Activated T-helper 1 cell treated with anti-CD3 and anti-CD28 coated beads, Interleukin-12 subunit alpha, Interleukin-12 subunit beta, Interleukin-2, Interleukin-4 antibody, amounts not matched to agents 30 ng/mL and 10 ng/mL and 1 ng/mL, durations not matched to agents 14 hours and 24 hours and 36 hours (primary cell): ENCODE measurements around the gene IL22RA2. TPM values are rescaled to one million over a fixed set of nuclear protein-coding genes. Genes with fewer than 3 reads are reported as not detected.
"Not testable (repeated sequence)": the region's sequence is repeated elsewhere in the genome, so short reads cannot be mapped to it uniquely, and the experiment has no call there.

Source experiments
- DNase-seq: peaks from one replicate; pipeline ENCODE4 v3.0.0; 2021; ENCODE audit warnings: low spot score
- H3K27ac Mint-ChIP-seq: one replicate; pipeline ENCODE4 v1.8.0; 2021; ENCODE audit warnings: mild to moderate bottlenecking, mixed read lengths
- H3K27me3 Mint-ChIP-seq: one replicate; pipeline ENCODE4 v1.8.0; 2022; ENCODE audit warnings: mild to moderate bottlenecking, moderate library complexity, mixed read lengths; ENCODE audit not compliant: insufficient read depth
- H3K36me3 Mint-ChIP-seq: one replicate; pipeline ENCODE4 v1.8.0; 2021; ENCODE audit warnings: low read depth, mixed read lengths
- H3K4me1 Mint-ChIP-seq: one replicate; pipeline ENCODE4 v1.8.0; 2021; ENCODE audit warnings: low read depth, mixed read lengths
- H3K4me3 Mint-ChIP-seq: one replicate; pipeline ENCODE4 v1.8.0; 2021; ENCODE audit warnings: mild to moderate bottlenecking, moderate library complexity, mixed read lengths
- H3K9me3 Mint-ChIP-seq: one replicate; pipeline ENCODE4 v1.8.0; 2021; ENCODE audit warnings: mixed read lengths
- intact Hi-C: fragments of 100-400 bp; cut with micrococcal nuclease; formaldehyde crosslinking; loops from one replicate; pipeline ENCODE4 v1.15.1; 2024
- total RNA-seq: library from RNA; stranded (reverse); gene quantifications from 2 replicates; pipeline ENCODE4 v1.2.3, GENCODE V29; 2022

IL22RA2 gene, protein sequence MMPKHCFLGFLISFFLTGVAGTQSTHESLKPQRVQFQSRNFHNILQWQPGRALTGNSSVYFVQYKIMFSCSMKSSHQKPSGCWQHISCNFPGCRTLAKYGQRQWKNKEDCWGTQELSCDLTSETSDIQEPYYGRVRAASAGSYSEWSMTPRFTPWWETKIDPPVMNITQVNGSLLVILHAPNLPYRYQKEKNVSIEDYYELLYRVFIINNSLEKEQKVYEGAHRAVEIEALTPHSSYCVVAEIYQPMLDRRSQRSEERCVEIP
- not detected in 2 replicates for total RNA-seq

DNA sequence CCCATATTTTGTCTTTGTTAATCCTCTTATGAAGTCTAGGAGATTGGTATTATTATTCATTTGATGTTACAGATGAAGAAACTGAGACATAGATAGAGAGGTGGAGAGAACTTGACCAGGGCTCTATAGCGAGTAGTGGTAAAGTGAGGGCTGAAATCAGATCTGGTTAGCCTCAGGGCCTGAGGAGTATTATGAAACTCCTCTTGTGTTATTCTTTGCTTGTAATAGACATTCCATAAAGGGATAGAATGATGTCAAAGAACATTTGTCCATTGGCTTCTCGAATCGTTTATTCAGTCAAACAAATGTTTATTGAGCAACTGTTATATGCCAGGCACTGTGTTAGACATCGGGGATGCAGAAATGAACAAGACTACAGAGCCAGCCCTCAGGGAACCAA, at the start of gene IL22RA2:
IL22RA2 (minus strand) TSS at position 144 of the 400 bp plus-strand sequence. CDS start 11,895 bp downstream, outside the sequence.
- H3K27ac Mint-ChIP-seq: no peak within 1 kb of the TSS
- H3K4me3 Mint-ChIP-seq: no peak within 1 kb of the TSS
- peaks cover 10% of the 10 kb centered on the region for H3K36me3 Mint-ChIP-seq
- DNase-seq: no peak
- peaks cover 12% of the 10 kb centered on the region for H3K4me1 Mint-ChIP-seq
- peaks cover 18% of the 10 kb centered on the region for H3K9me3 Mint-ChIP-seq
- H3K27me3 Mint-ChIP-seq: peaks cover 7% of the 10 kb centered on the region
- intact Hi-C loops: no loop called here

DNA sequence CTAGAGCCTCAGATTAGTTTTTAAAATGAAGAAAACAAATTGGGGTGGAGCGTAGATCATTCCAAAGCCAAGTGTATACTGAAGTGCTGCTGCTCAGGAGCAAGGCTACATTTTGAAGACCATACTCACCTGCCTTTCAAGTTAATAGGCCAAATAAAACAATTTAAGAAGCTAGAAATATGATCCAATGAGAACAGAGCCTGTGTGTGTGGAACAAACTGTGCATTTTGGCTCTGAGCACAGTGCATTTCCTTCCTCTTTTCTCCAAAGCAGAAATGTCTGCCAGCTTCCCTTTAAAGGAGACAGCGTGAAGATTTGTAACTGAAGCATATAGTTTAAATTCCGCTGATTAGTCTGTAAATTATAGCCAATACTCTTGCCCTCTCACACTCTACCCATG, 48.9 kb upstream of the IL22RA2 start:
- peaks cover 6% of the 10 kb centered on the region for H3K27me3 Mint-ChIP-seq
- peaks cover 15% of the 10 kb centered on the region for H3K36me3 Mint-ChIP-seq
- intact Hi-C loops: loop anchor here (10.0 kb wide), 1 partner anchor 882 kb away; the partner anchor contains the start of gene PERP
- H3K4me3 Mint-ChIP-seq: no peak overlapping the region
- H3K4me1 Mint-ChIP-seq: peaks cover 58% of the 10 kb centered on the region
- no peak overlapping the region for H3K27ac Mint-ChIP-seq
- DNase-seq: no peak
- peaks cover 7% of the 10 kb centered on the region for H3K9me3 Mint-ChIP-seq

DNA sequence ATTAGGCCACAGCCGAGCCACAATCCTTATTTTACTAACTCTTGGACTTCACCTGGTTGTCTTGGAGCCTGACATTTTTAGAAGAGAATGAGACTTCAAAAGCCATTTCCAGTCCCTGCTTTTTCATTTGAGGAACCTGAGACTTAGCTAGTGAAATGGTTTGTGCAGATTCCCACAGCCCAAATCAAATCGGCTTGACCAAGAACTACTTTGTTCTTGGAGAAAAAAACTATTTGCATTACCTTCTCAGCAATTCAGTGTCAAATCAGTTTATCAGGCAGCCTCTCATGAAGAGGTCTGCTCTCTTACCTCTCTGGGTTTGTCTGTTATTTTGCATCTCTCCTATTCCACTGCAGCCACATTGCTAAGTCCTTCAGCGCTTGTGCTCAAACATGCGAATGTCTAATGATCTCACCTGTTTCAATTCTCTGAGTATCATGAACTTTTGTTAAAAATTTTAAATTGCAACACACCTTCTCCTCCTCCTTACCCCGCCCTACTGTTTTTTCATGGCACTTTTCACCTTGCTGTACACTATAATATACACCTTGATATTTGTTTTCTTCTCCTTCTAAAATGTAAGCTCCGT, 46.3 kb upstream of the IL22RA2 start:
- intact Hi-C loops: loop anchor here (1.0 to 10.0 kb wide), 14 partner anchors 8 to 1555 kb away; partner anchors contain the start of genes CCDC28A, PERP and PEX7
- H3K27ac Mint-ChIP-seq: peak overlapping the region; percentile 88
- peaks cover 10% of the 10 kb centered on the region for H3K36me3 Mint-ChIP-seq
- H3K4me3 Mint-ChIP-seq: peak overlapping the region; percentile 100
- H3K9me3 Mint-ChIP-seq: peaks cover 7% of the 10 kb centered on the region
- no peak for DNase-seq
- H3K4me1 Mint-ChIP-seq: peaks cover 62% of the 10 kb centered on the region
- H3K27me3 Mint-ChIP-seq: peaks cover 4% of the 10 kb centered on the region

DNA sequence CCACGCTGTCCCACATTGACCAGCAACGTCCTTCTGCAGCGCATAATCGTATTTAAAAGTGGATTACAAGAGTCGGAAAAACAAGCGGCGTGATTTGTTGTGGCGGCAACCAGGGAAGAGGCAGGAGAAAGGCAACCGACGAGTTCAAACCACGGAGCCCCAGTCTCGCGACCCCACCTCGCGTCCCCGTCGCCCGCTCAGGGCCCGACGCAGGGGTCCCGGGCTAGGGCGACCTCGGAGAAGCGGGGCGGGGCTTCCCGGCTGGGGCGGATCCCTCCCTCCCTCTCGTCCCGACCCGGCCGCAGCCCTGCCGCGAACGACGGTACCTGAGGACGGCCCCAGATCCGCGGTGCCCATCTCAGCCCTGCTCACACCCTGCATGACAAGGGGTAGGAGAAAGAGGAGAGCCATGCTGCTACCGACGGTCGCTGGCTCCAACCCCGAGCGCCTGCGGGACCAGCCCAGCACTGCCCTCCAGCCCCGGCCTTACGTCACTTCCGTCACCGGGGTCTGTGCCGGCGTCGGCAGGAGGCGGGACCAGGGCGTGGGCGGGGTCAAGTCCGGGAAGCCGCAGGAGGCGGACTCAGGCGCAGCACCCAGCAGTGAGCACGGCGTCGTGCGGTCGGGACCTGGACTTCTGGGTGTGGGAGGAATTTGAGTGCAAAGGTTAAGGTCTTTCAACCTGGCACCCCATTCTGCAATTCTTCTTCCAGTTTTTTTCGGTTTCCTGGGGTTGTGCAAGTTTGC, 45.6 kb upstream of the IL22RA2 start, which contains the start of gene IFNGR1:
IFNGR1 (minus strand) TSS at position 469 of the 747 bp plus-strand sequence; CDS start at position 411, 58 bp downstream.
- peaks cover 56% of the 10 kb centered on the region for H3K4me1 Mint-ChIP-seq
- peaks cover 4% of the 10 kb centered on the region for H3K27me3 Mint-ChIP-seq
- peaks cover 15% of the 10 kb centered on the region for H3K36me3 Mint-ChIP-seq
- H3K4me3 Mint-ChIP-seq: peak within 1 kb of the TSS; percentile 100
- peak; percentile 94 for DNase-seq
- peaks cover 7% of the 10 kb centered on the region for H3K9me3 Mint-ChIP-seq
- intact Hi-C loops: loop anchor here (1.0 to 10.0 kb wide), 15 partner anchors 8 to 1556 kb away; partner anchors contain the start of genes CCDC28A and PEX7
- H3K27ac Mint-ChIP-seq: peak within 1 kb of the TSS; percentile 100

DNA sequence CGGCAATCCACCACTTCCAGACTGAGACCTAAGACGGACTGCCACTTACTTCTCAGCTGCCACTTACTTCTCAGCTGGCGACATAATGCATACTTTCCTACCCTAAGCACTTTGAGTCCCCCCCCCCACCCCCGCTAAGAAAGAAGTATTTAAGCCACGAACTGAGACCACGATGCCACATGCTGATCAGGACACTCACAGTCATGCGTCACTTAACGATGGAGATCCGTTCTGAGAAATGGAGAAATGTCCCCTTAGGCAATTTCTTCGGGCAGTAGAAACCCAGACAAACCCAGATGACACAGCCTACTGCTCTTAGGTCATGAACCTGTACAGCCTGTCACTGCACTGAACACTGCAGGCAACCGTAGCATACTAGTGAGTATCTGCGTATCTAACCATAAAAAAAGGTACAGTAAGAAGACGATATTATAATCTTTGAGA, 45.1 kb upstream of the IL22RA2 start:
- peaks cover 55% of the 10 kb centered on the region for H3K4me1 Mint-ChIP-seq
- peaks cover 3% of the 10 kb centered on the region for H3K9me3 Mint-ChIP-seq
- intact Hi-C loops: loop anchor here (1.0 to 10.0 kb wide), 13 partner anchors 16 to 1556 kb away; partner anchors contain the start of genes CCDC28A and PEX7
- peak; percentile 33 for DNase-seq
- peak overlapping the region; percentile 100 for H3K4me3 Mint-ChIP-seq
- H3K27me3 Mint-ChIP-seq: peaks cover 4% of the 10 kb centered on the region
- H3K27ac Mint-ChIP-seq: peak overlapping the region; percentile 100
- H3K36me3 Mint-ChIP-seq: peaks cover 15% of the 10 kb centered on the region

DNA sequence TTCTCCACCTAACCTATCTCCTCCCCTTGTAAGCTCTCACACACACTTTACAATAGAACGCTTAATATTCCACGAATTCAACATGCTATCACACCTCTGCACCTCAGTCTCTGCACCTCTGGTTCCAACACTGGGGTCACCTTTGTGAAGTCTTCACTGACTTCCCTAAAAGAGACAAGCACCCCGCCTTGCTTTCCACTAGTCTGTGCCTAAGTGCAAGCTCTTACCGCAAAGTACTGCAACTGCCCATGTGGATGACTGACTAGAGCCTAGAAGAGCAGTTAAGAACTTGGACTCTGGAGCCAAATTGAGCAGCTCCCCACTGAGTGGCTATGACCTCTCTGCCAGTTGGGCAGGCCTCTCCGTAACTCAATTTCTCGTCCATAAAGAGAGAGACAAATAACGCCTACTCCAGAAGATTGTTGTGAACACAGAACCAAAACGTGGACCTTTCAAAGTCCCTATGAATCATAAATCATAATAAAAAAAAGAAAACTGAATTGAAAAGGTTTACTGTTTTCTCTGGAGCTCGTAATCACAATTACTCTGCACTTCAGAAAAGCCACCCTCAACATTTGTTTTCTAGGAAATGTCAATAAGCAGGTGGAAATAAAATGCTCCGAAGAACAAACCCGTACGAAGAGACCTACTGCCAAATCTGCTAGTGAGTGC, 44.5 kb upstream of the IL22RA2 start:
- peaks cover 4% of the 10 kb centered on the region for H3K27me3 Mint-ChIP-seq
- no peak for DNase-seq
- H3K36me3 Mint-ChIP-seq: peaks cover 19% of the 10 kb centered on the region
- peak overlapping the region; percentile 100 for H3K4me3 Mint-ChIP-seq
- H3K4me1 Mint-ChIP-seq: peaks cover 58% of the 10 kb centered on the region
- intact Hi-C loops: loop anchor here (1.0 to 10.0 kb wide), 13 partner anchors 16 to 1557 kb away; partner anchors contain the start of genes CCDC28A and PEX7
- H3K9me3 Mint-ChIP-seq: peaks cover 3% of the 10 kb centered on the region
- H3K27ac Mint-ChIP-seq: peak overlapping the region; percentile 100

DNA sequence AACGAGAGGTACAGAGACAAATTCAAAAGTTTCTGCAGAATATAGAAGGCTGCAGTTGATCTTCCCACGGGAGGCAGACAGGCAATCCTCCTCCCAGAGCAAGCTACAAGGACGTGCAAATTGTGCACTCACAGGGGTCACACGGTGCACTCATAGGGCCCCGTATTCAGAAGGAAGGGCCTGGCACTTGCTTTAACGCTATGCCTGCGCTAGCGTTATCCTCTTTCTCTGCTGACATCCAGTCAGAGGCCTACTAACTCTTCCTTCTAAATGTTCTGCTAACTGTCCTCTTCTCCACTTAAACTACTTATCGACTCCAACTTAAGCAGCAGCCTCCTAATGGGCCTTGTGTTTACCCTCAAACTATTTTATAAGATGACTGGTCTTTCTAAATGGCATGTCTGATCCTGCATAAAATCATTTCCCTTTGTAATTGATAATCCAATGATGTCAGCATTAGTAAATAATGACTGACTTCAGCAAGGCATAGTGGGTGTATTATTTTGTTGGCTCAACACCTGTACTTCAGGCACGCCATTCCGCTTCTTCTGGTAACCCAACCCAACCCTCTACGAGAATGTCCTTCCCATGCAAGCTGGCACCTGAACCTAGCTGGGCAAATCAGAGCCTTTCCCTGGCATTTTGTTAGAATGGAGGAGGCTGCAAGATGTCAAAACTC, 43.6 kb upstream of the IL22RA2 start:
- Mint-ChIP-seq H3K9me3 (peaks cover 3% of the 10 kb centered on the region), H3K27ac (no peak overlapping the region), H3K4me1 (peaks cover 52% of the 10 kb centered on the region), H3K27me3 (peaks cover 4% of the 10 kb centered on the region), H3K36me3 (peaks cover 23% of the 10 kb centered on the region), H3K4me3 (peak overlapping the region; percentile 31)
- intact Hi-C loops: loop anchor here (5.0 to 10.0 kb wide), 8 partner anchors 45 to 1558 kb away; partner anchors contain the start of genes CCDC28A and PEX7
- DNase-seq: no peak

DNA sequence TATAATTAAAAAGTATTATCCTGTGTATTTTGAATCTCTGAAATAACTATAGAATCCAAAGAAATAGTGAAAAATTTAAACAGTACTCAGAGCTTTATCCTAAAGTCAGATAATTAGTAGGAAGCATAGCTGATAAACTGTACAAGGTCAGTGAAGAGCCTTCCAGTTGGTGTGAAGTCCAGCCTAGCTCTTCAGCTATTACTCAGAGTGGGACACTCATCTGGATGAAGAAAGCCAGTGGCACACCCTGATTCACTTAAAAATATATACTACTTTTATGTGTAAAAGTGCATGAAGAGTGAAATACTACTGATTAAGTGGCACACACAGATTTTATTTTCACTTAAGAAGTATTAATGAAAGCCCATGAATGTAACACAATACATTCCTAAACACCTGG, 42.7 kb upstream of the IL22RA2 start:
- Mint-ChIP-seq H3K27ac (no peak overlapping the region), H3K27me3 (peaks cover 2% of the 10 kb centered on the region), H3K36me3 (peaks cover 27% of the 10 kb centered on the region), H3K4me1 (peaks cover 52% of the 10 kb centered on the region), H3K9me3 (peaks cover 3% of the 10 kb centered on the region), H3K4me3 (peak overlapping the region; percentile 31)
- intact Hi-C loops: loop anchor here (5.0 to 10.0 kb wide), 8 partner anchors 46 to 1559 kb away; partner anchors contain the start of genes CCDC28A and PEX7
- DNase-seq: no peak

DNA sequence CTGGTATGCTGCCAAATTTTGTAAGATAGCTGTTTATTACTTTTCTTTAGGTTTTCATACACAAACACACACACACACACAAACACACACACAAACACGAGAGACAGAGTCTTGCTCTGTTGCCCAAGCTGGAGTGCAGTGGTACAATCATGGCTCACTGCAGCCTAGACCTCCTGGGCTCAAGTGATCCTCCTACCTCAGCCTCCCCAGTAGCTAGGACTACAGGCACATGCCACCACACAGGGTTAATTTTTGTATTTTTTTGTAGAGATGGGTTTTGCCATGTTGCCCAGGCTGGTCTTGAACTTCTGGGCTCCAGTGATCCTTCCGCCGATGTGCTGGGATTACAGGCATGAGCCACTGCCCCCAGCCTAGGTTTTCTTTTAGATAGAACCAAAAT, 42.2 kb upstream of the IL22RA2 start:
- not testable (repeated sequence) for DNase-seq, H3K9me3 Mint-ChIP-seq, H3K4me3 Mint-ChIP-seq, H3K27me3 Mint-ChIP-seq, H3K27ac Mint-ChIP-seq
- H3K36me3 Mint-ChIP-seq: peaks cover 27% of the 10 kb centered on the region
- intact Hi-C loops: loop anchor here (5.0 to 10.0 kb wide), 8 partner anchors 47 to 1559 kb away; partner anchors contain the start of genes CCDC28A and PEX7
- H3K4me1 Mint-ChIP-seq: peaks cover 50% of the 10 kb centered on the region

DNA sequence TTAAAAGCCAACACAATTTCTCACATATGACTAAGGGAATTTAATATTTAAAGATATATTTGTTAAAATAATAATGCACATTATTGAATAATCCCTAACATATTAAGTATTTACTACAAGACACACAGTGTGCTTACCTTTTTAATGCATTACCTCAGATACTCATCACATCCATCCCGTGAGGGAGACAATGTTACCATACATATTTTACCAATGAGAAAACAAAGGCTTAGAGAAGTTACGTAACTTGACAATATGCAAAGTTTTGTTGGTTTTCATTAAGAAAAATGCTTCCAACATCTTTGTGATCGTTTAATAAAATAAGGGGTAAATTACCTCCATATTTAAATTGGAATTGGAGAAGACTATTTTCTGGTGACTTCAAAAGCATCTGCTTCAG, 41.5 kb upstream of the IL22RA2 start:
- H3K4me1 Mint-ChIP-seq: peaks cover 43% of the 10 kb centered on the region
- H3K4me3 Mint-ChIP-seq: no peak overlapping the region
- no peak for DNase-seq
- H3K27ac Mint-ChIP-seq: no peak overlapping the region
- H3K9me3 Mint-ChIP-seq: peaks cover 11% of the 10 kb centered on the region
- peaks cover 2% of the 10 kb centered on the region for H3K27me3 Mint-ChIP-seq
- intact Hi-C loops: loop anchor here (5.0 to 10.0 kb wide), 8 partner anchors 47 to 1560 kb away; partner anchors contain the start of genes CCDC28A and PEX7
- H3K36me3 Mint-ChIP-seq: peaks cover 29% of the 10 kb centered on the region

DNA sequence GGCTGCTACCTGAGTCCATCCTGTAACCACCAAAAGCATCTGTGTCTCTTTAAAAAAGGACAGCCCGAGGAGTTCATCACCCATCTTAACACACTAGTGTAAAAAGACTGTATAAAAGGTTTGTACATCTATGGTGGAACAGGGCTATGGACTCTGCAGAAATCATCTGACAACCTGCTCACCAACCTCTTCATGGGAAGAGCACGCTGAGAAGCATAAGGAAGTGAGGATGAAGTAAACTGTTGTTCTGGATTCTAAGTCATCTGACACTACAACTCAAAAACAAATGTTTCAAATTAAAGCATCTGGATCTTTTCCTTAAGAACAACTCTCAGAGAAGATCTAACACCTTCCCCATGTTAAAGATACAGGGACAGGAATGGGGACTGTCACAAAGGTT, 40.4 kb upstream of the IL22RA2 start:
- intact Hi-C loops: loop anchor here (10.0 kb wide), 2 partner anchors 581 to 1561 kb away; partner anchors contain the start of gene CCDC28A
- Mint-ChIP-seq H3K4me3 (no peak overlapping the region), H3K27me3 (peaks cover 2% of the 10 kb centered on the region), H3K27ac (no peak overlapping the region), H3K4me1 (peaks cover 38% of the 10 kb centered on the region), H3K9me3 (peaks cover 18% of the 10 kb centered on the region), H3K36me3 (peaks cover 39% of the 10 kb centered on the region)
- DNase-seq: no peak
